HepG2 (cell line): ENCODE results near the gene ZDHHC3. TPM values are rescaled to one million over a fixed set of nuclear protein-coding genes. Genes with fewer than 3 reads are reported as not detected.

Experiments
- AKAP8 ChIP-seq: sonication (generic); formaldehyde crosslinking; IDR thresholded peaks from 2 replicates; pipeline ENCODE4 v1.5.1; 2020; ENCODE audit warnings: mild to moderate bottlenecking, missing genetic modification reagents
- ELF4 ChIP-seq: sonication (generic); formaldehyde crosslinking; IDR thresholded peaks from 2 replicates; pipeline ENCODE4 v1.5.0; 2020; ENCODE audit warnings: missing genetic modification reagents, mild to moderate bottlenecking, moderate library complexity, borderline replicate concordance
- ETV5 ChIP-seq: IDR thresholded peaks from 2 replicates; pipeline ENCODE4 v1.6.1; 2018; ENCODE audit warnings: missing biosample characterization, missing genetic modification reagents, inconsistent platforms, borderline replicate concordance
- HDAC1 ChIP-seq: sonication (generic); formaldehyde crosslinking; IDR thresholded peaks from 2 replicates; pipeline ENCODE4 v1.5.1; 2020; ENCODE audit warnings: mild to moderate bottlenecking, missing genetic modification reagents
- HOXA7 ChIP-seq: sonication (generic); formaldehyde crosslinking; IDR thresholded peaks from 2 replicates; pipeline ENCODE4 v1.8.1; 2022; ENCODE audit warnings: mild to moderate bottlenecking, missing genetic modification reagents, moderate library complexity
- ISL2 ChIP-seq: sonication (generic); formaldehyde crosslinking; IDR thresholded peaks from 2 replicates; pipeline ENCODE4 v1.5.0; 2020; ENCODE audit warnings: missing genetic modification reagents
- KLF12 ChIP-seq: sonication (generic); formaldehyde crosslinking; IDR thresholded peaks from 2 replicates; pipeline ENCODE4 v1.4.0; 2020; ENCODE audit warnings: missing genetic modification reagents, borderline replicate concordance
- NR2C2 ChIP-seq: sonication (generic); formaldehyde crosslinking; IDR thresholded peaks from 2 replicates; pipeline ENCODE4 v1.4.0; 2020; ENCODE audit warnings: missing genetic modification reagents, mild to moderate bottlenecking, moderate library complexity, borderline replicate concordance
- SMAD1 ChIP-seq: sonication (generic); formaldehyde crosslinking; IDR thresholded peaks from 2 replicates; pipeline ENCODE4 v1.4.0; 2020; ENCODE audit warnings: missing genetic modification reagents, low read depth, mild to moderate bottlenecking, borderline replicate concordance
- THYN1 ChIP-seq: sonication (generic); formaldehyde crosslinking; IDR thresholded peaks from 2 replicates; pipeline ENCODE4 v1.8.1; 2023; ENCODE audit warnings: low read depth, mild to moderate bottlenecking, moderate library complexity, missing genetic modification reagents, borderline replicate concordance
- ZNF234 ChIP-seq: sonication (generic); formaldehyde crosslinking; conservative IDR thresholded peaks from 2 replicates; pipeline ENCODE4 v1.5.1; 2020; ENCODE audit warnings: mild to moderate bottlenecking, missing genetic modification reagents
- ZNF530 ChIP-seq: sonication (generic); formaldehyde crosslinking; IDR thresholded peaks from 2 replicates; pipeline ENCODE4 v1.5.0; 2020; ENCODE audit warnings: low read depth, mild to moderate bottlenecking, missing genetic modification reagents
- ZNF552 ChIP-seq: sonication (generic); formaldehyde crosslinking; IDR thresholded peaks from 2 replicates; pipeline ENCODE4 v1.9.0; 2022; ENCODE audit warnings: missing genetic modification reagents, mild to moderate bottlenecking, borderline replicate concordance
- ZNF772 ChIP-seq: sonication (generic); formaldehyde crosslinking; IDR thresholded peaks from 2 replicates; pipeline ENCODE4 v1.5.0; 2020; ENCODE audit warnings: mild to moderate bottlenecking, missing genetic modification reagents
- polyA plus RNA-seq, 8 experiments: library from polyadenylated mRNA; depleted of rRNA in 3 of 8; stranded (reverse) in 7 of 8; unstranded in 1 of 8; fragments of >200 nt; fragmentation: Illumina TruSeq in 4 of 8; extraction: Trizol in 4 of 8; gene quantifications; 2 replicates each; pipeline versions ENCODE4 v1.2.1 to v1.2.3, GENCODE V29; 2011 to 2016; ENCODE audit warnings: low read depth in 4 of 8, missing spikeins in 1 of 8, mixed read lengths in 1 of 8; ENCODE audit not compliant: insufficient read depth in 1 of 8
- total RNA-seq, 5 experiments: library from RNA; depleted of rRNA; stranded (reverse); fragments of >200 nt; fragmentation: Illumina TruSeq; extraction: Trizol; gene quantifications; 2 replicates each; pipeline ENCODE4 v1.2.3, GENCODE V29; 2016; ENCODE audit warnings: low read depth in 1 of 5
- TF ChIP-seq, protein P1 (sequence below): sonication (generic); formaldehyde crosslinking; IDR thresholded peaks from 2 replicates; pipeline ENCODE4 v1.4.0; 2020; ENCODE audit warnings: missing genetic modification reagents
- TF ChIP-seq, protein P2 (sequence below): fragments of 450-650 bp; IDR thresholded peaks from 2 replicates; pipeline ENCODE4 v1.6.1; 2017; ENCODE audit warnings: mild to moderate bottlenecking
- TF ChIP-seq, protein P3 (sequence below): sonication (generic); formaldehyde crosslinking; IDR thresholded peaks from 2 replicates; pipeline ENCODE4 v1.5.0; 2020; ENCODE audit warnings: mild to moderate bottlenecking, missing genetic modification reagents
- TF ChIP-seq, protein P4 (sequence below): sonication (generic); formaldehyde crosslinking; IDR thresholded peaks from 2 replicates; pipeline ENCODE4 v1.8.1; 2023; ENCODE audit warnings: mild to moderate bottlenecking, missing genetic modification reagents
- TF ChIP-seq, protein P5 (sequence below): sonication (generic); formaldehyde crosslinking; IDR thresholded peaks from 2 replicates; pipeline ENCODE4 v1.4.0; 2020; ENCODE audit warnings: mild to moderate bottlenecking, low read depth, missing genetic modification reagents

Gene ZDHHC3
- total and polyA plus RNA-seq, 2 of the 13 experiments (the other 11 are each of a cell fraction or from before 2014, with no cell fraction given), result 44.1 to 65.7 TPM

DNA sequence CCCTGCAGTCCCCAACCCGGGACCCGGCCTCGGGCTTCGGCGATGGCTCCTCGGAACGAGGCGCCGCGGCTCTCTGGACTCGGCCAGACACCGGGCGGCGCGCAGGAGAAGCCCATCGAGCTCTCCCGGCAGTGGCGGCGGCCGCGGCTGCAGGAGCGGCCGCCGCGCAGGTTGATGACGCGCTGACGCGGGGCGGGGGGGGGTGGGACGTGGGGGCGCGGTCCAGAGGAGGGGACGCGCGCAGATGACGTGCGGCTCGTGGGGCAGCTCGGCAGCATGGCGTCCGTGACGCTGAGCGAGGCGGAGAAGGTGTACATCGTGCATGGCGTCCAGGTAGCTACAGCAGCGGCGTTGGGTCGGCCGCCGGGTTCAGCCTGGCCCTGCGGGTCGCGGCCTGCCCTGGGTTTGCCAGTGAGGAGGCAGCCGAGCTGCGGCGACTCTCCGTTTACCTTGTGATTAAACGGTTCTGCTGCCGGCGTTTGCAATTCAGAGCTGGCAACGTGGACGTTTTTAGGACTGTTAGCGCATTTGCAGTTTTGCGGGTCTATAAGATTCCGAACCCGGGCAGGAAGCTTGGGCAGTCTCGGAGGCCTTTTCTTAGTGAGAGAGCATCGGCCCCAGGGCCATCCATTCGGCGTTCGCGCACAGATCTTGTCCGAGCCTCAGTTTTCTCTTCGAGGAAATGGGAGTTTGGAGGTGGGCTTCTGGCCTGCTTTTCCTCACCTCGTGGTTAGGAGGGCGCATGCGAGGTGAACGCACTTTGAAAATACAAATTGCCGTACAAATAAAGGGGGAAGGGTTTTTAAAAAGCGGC is at the start of gene ZDHHC3, which contains the start of gene EXOSC7 (continued):
- TF ChIP-seq HOXA7 (no peak), ZNF772 (peak; percentile 11; the same call in 1 of the 2 replicates), ELF4 (CRISPR knock-in tag) (no peak), HDAC1 (CRISPR knock-in tag) (peak; percentile 70), THYN1 (CRISPR knock-in tag) (no peak), AKAP8 (CRISPR knock-in tag) (no peak), ETV5 (no peak), ZNF530 (no peak), ZNF552 (CRISPR knock-in tag) (no peak), KLF12 (CRISPR knock-in tag) (peak; percentile 58; the same call in 1 of the 2 replicates), SMAD1 (no peak), ISL2 (CRISPR knock-in tag) (peak; percentile 62; the same call in 1 of the 2 replicates), ZNF234 (CRISPR knock-in tag) (0 out of 2 replicates have a peak, but pooled peaks have one; percentile 31), NR2C2 (CRISPR knock-in tag) (peak; percentile 65; the same call in 1 of the 2 replicates)
- TF ChIP-seq, protein P1, sequence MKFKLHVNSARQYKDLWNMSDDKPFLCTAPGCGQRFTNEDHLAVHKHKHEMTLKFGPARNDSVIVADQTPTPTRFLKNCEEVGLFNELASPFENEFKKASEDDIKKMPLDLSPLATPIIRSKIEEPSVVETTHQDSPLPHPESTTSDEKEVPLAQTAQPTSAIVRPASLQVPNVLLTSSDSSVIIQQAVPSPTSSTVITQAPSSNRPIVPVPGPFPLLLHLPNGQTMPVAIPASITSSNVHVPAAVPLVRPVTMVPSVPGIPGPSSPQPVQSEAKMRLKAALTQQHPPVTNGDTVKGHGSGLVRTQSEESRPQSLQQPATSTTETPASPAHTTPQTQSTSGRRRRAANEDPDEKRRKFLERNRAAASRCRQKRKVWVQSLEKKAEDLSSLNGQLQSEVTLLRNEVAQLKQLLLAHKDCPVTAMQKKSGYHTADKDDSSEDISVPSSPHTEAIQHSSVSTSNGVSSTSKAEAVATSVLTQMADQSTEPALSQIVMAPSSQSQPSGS (CRISPR knock-in tag), result peak; percentile 71
- TF ChIP-seq, protein P2, sequence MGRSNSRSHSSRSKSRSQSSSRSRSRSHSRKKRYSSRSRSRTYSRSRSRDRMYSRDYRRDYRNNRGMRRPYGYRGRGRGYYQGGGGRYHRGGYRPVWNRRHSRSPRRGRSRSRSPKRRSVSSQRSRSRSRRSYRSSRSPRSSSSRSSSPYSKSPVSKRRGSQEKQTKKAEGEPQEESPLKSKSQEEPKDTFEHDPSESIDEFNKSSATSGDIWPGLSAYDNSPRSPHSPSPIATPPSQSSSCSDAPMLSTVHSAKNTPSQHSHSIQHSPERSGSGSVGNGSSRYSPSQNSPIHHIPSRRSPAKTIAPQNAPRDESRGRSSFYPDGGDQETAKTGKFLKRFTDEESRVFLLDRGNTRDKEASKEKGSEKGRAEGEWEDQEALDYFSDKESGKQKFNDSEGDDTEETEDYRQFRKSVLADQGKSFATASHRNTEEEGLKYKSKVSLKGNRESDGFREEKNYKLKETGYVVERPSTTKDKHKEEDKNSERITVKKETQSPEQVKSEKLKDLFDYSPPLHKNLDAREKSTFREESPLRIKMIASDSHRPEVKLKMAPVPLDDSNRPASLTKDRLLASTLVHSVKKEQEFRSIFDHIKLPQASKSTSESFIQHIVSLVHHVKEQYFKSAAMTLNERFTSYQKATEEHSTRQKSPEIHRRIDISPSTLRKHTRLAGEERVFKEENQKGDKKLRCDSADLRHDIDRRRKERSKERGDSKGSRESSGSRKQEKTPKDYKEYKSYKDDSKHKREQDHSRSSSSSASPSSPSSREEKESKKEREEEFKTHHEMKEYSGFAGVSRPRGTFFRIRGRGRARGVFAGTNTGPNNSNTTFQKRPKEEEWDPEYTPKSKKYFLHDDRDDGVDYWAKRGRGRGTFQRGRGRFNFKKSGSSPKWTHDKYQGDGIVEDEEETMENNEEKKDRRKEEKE, result no peak
- TF ChIP-seq, protein P3, sequence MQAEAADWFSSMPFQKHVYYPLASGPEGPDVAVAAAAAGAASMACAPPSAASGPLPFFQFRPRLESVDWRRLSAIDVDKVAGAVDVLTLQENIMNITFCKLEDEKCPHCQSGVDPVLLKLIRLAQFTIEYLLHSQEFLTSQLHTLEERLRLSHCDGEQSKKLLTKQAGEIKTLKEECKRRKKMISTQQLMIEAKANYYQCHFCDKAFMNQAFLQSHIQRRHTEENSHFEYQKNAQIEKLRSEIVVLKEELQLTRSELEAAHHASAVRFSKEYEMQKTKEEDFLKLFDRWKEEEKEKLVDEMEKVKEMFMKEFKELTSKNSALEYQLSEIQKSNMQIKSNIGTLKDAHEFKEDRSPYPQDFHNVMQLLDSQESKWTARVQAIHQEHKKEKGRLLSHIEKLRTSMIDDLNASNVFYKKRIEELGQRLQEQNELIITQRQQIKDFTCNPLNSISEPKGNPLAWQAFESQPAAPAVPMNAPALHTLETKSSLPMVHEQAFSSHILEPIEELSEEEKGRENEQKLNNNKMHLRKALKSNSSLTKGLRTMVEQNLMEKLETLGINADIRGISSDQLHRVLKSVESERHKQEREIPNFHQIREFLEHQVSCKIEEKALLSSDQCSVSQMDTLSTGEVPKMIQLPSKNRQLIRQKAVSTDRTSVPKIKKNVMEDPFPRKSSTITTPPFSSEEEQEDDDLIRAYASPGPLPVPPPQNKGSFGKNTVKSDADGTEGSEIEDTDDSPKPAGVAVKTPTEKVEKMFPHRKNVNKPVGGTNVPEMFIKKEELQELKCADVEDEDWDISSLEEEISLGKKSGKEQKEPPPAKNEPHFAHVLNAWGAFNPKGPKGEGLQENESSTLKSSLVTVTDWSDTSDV (CRISPR knock-in tag), result peak; percentile 31; the same call in 1 of the 2 replicates
- TF ChIP-seq, protein P4, sequence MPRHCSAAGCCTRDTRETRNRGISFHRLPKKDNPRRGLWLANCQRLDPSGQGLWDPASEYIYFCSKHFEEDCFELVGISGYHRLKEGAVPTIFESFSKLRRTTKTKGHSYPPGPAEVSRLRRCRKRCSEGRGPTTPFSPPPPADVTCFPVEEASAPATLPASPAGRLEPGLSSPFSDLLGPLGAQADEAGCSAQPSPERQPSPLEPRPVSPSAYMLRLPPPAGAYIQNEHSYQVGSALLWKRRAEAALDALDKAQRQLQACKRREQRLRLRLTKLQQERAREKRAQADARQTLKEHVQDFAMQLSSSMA (CRISPR knock-in tag), result no peak
- TF ChIP-seq, protein P5, sequence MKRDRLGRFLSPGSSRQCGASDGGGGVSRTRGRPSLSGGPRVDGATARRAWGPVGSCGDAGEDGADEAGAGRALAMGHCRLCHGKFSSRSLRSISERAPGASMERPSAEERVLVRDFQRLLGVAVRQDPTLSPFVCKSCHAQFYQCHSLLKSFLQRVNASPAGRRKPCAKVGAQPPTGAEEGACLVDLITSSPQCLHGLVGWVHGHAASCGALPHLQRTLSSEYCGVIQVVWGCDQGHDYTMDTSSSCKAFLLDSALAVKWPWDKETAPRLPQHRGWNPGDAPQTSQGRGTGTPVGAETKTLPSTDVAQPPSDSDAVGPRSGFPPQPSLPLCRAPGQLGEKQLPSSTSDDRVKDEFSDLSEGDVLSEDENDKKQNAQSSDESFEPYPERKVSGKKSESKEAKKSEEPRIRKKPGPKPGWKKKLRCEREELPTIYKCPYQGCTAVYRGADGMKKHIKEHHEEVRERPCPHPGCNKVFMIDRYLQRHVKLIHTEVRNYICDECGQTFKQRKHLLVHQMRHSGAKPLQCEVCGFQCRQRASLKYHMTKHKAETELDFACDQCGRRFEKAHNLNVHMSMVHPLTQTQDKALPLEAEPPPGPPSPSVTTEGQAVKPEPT (CRISPR knock-in tag), result no peak
